GM18861 (cell line): Measurements from ENCODE around the gene IL10RB.

Experiments
- ATAC-seq: cut with Tn5 transposase; IDR thresholded peaks from one replicate; pipeline ENCODE4 v1.9.1; 2021; ENCODE audit not compliant: unreplicated experiment

IL10RB gene

DNA sequence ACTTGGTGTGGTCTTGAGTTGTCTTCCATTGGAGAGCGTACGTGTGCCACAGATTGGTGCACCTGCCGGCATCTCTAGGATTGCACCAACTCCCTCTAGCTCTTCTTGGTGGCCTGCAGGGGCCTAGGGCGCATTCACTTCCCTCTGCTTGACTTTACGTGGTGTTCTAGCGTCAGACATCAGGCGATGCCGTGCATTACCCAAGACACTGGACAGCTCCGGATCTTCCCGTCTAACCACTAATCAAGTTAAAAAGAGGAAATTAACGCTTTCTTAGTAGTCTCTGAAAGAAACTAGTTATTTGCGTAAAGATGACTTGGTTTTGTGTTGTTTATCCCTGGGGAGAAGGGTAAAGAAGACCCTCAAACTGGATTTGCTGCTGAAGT lies 510 bp upstream of the IL10RB start:
- ATAC-seq = no peak

DNA sequence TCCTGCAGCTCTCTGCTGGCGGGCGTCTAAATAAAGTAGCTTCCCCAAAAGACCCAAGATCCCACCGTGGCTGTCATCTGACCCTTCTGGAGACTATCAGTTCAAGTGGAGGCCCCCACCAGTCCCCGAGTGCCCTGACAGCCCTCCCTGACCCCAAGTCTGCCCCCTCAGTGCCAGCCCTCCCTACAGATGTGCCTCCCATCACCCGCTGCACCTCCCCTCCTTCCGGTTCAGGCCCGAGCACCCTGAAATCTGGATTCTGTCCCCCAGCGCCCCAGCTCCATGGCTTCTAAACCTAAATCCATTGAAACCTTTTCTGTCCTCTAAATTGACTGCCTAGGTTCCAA lies 595 bp downstream of the IL10RB start:
- ATAC-seq = no peak

DNA sequence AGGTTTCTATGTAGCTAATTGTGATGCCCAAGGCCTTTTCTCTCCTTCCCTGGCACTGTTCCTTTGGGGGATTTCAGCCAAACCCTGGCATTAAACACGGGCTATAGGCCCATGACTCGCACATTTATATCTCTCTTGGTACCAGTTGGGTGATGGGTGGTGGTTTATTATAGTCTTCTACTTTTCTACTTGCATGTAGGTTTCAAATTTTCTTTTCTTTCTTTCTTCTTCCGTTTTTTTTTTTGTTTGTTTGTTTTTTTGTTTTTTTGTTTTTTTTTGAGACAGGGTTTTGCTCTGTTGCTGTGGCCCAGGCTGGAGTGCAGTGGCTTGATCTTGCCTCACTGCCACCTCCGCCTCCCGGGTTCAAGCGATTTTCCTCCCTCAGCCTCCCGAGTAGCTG lies 1.1 kb downstream of the IL10RB start:
- ATAC-seq = no peak

DNA sequence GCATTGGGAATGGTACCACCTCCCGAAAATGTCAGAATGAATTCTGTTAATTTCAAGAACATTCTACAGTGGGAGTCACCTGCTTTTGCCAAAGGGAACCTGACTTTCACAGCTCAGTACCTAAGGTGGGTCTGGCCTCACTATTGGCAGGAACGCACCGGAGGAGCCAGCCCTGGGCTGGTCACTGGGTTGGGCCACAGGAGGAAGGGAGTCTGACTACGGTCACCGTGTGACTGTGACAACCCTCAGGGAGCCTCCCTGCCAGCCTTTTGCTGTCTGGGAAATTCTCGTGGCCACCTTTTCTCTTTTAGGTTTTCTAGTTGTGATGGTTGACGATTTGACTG lies 2.2 kb downstream of the IL10RB start:
- ATAC-seq = no peak

DNA sequence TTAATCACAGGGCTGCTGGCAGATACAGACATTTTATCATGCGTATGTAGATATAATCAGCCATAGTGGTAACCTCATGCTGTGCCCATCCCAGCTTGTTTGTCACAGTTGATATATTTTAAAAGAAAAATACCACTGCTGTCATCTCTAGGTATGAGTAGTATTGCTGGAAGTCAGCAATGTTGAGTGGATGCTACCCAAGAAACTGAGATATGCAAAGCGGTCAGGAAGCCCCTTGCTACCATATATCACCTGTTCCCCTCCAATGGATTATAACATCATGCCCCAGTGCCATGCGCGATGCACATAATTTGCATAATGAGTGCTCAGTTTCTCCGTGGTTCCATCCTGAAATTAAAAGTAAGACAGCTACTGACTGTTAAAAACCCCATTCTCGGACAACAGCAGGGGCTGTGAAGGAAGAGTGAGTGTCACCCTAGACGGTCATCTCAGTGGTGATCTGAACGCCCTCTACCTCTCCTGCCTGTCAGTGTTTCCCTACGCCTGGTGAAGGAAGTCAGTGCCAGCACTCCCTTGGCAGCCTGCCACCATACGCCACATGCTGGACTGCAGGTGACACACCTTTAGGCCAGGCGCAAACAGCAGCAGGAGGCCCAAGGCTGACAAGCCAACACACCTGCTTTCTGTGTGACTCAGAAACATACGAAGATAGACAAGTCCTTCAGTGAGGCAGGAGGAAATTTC lies 2.7 kb downstream of the IL10RB start:
- ATAC-seq = peak; percentile 65

DNA sequence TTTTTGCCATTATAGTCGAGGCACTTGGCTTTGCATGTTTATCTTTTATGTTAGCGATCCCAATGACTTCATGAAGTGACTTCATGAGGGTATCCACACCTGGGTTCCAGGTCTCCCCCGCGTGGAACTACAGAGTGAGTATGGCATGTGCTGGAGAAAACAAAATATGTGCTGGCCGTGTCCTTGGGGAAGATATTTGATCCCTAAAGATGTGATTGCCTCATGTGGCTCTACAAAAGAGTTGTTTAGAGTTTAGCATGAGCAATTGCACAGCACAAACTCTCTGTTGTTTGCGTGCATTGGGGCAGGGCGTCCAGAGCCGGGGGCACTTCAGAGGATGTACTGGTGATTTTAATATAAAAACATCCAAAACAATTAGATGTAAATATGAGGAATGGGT lies 4.8 kb downstream of the IL10RB start:
- ATAC-seq = no peak

DNA sequence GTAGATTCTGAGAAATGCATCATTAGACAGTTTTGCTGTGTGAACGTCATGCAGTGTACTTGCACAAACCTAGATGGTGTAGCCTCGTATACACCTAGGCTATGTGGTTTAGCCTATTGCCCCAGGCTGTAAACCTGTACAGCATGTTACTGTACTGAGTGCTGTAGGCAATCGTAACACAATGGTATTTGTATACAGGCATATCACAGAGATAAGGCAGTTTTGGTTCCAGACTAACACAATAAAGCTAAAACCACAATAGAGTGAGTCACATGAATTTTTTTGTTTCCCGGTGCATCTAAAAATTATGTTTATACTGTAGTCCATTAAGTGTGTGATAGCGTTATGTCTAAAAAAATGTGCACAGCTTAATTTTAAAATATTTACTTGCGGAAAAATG lies 6.9 kb downstream of the IL10RB start:
- no peak for ATAC-seq

DNA sequence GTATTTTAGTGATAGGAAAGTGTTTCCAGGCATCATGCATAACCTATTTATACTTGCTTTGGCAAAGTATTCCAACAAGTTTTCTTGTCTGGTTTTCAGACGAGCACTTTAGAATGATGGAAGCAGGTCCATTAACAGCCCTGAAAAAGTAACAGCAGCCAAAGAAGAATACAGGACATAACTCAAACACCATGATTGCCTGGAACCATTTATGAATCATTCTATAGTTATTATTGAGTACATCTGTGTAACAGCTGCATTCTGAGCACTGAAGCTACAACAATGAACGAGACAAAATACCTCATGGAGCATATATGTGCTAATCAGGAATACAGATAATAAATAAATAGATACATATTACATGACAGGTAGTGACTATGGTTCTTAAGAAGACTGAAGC lies 12.6 kb downstream of the IL10RB start:
- no peak for ATAC-seq

DNA sequence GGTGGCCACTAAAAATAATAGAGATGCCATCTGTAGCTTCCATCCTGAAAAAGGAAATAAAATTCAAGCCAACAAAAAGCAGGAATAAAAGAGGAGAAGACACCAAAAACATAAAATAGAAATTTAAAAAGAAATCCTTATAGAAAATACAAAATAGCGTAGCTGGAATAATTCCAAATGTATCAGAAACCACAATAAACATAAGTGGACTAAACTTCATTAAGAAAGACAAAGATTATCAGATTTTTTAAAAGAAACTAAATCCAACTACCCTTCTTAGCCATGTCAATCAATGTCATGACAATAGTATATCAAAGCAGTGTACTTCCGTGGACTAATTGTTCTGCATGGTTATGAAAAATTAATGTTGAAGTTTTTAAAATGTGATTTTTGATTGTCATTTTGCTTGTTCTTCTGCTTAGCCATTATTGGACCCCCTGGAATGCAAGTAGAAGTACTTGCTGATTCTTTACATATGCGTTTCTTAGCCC lies 13.2 kb downstream of the IL10RB start:
- ATAC-seq = no peak

DNA sequence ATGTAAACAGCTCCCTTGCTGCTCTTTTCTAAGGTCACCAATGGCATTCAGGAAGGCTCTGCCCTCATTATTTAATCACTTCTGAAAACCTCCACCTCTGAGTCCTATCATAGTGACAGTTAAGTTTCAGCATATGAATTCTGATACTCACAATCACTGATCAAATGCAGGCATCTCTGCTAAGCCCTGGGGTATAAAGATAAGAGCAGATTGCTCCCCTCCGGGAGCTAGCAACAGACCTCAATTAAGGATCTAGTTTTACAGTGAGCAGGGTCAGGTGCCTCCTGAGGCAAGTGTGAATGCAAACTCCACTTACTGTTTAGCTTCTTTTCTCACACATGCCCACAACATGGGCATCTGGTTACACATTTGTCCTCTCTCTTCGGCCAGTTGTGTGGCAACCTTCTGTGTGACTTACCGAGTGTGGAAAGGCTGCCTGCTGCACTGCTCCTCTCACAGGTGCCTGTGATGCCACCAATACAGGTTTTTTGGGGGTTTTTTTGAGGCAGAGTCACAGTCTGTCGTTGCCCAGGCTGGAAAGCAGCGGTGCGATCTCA lies 15.0 kb downstream of the IL10RB start:
- no peak for ATAC-seq

DNA sequence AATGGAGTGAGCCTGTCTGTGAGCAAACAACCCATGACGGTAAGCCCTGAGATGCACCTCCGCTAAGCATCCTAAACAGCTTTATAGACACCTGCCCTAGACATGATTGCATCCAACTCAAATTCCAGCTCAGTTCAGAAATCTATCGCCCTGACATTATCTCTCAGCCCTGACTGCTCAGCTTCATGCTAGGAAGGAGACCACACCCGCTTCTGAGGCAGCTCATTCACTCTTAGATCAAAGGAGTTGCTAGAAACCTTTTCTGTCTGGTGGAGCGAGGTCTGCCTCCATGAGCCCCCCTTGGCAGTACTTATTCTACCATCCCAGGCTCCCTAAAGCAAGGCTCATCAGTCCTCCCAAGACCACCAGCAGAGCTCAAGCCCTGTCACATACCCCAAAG lies 17.0 kb downstream of the IL10RB start:
- no peak for ATAC-seq

DNA sequence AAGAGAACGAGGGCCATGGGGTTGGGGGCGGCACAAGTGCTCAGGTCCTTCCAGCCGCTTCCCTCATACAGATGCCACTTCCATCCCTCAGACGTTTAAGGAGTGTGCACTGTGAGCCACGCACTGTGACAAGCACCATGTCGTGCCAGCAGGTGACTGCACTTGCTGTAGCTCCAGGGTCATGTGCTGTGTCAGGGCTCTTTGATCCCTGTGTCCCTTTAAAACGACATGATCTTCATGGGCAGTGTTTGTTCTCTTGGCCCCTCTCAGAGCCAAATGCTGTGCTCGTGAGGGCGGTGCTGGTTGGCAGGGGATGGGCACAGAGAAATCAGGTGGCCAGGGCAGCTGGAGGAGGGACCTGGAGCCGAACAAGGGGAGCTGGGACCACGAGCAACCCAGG lies 19.9 kb downstream of the IL10RB start:
- no peak for ATAC-seq

DNA sequence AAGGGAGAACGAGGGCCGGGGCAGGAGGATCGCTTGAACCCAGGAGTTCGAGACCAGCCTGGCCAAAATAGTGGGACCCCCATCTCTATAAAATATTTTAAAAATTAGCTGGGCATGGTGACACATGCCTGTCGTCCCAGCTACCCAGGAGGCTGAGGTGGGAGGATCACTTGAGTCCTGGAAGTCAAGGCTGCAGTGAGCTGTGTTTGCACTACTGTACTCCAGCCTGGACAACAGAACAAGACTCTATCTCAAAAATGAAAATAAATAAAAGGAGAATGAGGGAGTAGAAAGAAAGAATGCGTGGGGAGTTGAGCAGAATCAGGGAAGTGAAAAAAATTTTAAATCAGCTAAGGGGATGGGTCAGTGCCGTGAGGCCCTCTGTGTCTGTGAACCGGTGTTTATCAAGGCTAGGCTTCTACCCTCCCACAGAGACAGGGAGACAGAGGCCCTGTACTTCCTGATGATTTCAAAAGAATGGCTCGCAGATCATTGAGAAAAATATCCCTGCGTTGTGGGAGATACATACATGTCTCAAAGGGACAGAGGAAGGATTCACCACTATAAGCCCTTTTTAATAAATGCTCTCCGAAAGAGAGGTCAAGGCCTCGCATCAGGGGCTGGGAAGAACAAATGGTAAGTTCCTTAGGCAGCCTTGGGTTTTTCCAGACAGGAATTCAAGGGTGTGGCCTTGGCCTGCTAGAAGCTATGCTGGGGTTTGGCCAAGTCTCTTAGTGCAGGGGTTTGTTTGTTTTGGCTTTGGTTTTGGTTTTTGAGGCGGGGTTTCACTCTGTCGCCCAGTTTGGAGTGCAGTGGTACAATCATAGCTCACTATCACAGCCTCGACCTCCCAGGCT lies 20.7 kb downstream of the IL10RB start:
- no peak for ATAC-seq

DNA sequence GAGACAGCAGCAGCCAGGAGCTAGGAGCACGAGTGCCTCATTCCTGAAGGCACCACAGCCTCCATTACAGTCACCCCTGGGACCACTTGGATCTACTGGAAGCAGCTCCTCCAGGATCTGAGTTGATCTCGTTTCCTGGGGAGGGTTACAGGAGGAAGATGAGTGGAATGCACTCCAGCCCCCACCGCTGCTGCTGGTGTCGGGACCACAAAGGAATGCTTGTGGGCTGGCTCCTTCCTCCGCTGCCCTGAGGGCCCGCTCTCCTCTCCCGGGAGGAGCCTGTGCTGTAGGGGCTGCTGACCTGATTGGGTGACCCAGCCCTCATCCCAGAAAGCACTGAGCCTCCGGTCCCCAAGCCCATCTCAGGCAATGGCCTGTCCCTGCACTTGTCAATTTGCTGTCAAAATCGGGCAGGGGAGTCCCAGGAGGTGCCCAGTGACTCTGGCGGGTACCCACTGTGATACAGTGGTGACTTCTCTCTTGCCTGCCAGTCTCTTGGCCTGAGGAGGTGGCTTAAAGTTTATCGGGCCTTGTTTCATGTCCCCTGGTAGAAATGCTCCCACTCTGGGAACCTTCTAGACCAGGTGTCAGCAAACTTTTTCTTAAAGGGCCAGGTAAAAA lies 23.1 kb downstream of the IL10RB start:
- no peak for ATAC-seq

DNA sequence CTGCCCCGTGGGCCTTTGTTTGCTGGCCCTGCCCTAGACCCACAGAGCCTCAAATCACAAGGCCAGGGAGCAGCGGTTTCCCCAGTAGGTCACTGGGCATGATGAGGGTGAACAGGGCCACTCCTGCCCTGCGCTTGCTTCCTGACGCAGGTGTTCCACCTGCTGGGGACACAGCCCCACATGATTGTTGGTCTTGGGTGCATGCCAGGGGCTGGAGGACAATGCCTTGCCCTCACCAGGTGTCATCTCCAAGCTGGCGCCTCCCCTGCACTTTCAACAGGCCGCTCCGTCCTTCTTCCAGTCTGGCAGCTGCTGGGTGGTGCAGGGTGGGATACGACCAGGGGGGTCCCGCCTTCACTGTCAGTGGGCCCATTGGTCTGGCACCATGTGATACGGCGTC lies 24.3 kb downstream of the IL10RB start:
- ATAC-seq = no peak

DNA sequence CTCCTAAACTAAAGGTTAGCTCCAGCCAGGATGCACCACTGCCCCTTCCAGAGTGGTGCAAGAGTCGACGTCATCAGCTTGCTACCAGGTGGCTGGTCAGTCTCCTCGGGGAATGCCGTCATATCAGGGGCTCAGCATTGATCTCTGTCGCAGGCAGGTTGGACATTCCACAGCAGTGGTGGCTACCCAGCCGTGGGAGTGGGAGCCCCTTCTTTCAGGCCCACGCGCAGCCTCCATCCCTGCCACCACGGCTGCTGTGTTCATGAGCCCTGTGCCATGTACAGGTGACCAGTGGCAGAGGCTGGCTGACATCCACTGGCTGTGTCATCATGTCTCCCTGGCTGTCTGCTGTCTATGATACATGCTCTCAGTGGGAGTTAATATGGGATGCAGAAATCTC lies 25.5 kb downstream of the IL10RB start:
- no peak for ATAC-seq

DNA sequence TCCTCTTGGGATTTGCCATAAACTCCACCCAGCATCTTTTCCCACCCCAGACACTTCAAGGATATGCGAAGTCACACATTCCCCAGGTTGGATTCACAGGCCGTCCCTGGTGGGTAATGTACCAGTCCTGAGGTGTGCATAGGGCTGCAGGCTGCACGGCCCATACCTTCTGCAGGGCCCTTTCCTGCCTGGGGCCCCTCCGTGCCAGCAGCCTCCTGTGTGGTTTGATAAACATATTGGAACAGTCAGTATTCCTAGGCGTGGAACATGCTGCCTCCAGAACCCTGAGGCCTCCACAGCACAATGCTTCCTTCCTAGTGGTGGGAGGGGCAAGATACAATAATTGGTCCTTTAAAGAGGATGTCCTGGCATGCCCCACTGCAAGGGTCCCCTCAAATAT lies 26.6 kb downstream of the IL10RB start:
- no peak for ATAC-seq

DNA sequence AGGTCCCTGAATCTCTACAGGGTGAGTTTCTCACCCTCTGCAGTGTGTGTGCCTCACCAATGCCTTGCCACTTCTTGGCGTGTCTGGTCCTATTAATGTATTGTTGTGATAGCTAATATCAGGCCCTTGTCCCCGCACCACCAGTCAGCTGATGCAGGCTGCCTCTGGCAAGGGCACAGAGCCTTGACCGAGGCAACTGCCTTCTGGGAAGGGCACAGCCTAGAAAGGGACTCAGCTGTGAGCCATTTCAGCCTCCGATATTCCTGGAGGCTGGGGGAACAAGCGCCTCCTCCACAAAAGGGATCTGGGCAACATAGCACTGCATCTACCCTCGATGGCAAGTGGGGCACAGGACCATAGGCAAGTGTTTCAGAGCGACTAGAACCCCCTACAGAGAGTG lies 27.0 kb downstream of the IL10RB start:
- ATAC-seq = no peak

DNA sequence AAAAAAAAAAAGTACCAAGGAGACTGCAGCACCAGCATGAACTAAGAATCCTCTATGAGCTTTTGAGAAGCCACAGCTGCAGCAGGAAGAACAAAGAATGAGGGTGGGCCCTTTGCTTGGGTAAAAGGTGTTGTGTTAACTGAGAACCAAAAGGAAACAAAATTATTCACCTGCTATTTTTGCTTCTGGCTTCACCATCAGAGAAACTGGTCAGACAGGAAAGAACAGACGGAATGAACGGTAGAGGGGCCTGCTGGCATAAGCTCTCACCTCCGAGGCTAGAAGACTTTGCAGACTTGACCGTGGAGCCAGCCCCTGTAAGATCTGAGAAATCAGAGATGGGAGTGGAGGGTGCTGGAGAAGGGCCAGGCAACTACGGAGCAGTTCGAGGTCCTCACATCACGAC lies 27.6 kb downstream of the IL10RB start:
- no peak for ATAC-seq

DNA sequence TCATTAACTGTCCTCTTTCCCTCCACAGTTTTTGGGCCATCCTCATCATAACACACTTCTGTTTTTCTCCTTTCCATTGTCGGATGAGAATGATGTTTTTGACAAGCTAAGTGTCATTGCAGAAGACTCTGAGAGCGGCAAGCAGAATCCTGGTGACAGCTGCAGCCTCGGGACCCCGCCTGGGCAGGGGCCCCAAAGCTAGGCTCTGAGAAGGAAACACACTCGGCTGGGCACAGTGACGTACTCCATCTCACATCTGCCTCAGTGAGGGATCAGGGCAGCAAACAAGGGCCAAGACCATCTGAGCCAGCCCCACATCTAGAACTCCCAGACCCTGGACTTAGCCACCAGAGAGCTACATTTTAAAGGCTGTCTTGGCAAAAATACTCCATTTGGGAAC lies 30.0 kb downstream of the IL10RB start:
- ATAC-seq = no peak

DNA sequence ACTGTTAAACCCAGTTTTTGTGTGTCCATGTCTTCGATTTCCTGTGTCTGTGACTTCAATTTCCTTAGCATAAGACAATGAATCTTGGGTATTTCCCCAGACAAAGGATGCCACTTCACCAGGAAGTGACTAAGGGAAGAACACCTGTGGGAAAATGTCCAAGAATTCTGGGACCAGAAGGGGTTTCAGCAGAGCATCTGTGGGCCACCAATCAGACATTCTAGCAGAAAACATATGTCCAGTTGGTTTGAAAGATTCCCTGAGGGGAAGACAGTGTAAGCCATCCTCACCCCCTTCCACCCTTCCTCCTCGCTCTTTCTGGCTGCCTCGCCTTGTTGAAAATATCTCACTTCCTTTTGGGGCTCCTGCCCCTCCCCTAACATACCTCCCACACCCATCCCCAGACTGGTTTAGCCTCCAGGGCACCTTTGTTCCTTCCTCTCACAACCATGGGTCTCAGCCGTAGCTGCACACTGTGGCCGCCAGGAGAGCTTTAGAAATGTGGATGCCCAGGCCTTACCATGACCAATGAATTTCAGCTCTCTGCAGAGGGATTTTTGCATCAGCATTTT lies 33.1 kb downstream of the IL10RB start:
- ATAC-seq = no peak
